Fibroblast of upper back skin (primary cell): ENCODE results near the gene TMEM258.

Source experiments
- DNase-seq: peaks from one replicate; pipeline ENCODE4 v3.0.0-alpha.2; 2013

Gene TMEM258

DNA sequence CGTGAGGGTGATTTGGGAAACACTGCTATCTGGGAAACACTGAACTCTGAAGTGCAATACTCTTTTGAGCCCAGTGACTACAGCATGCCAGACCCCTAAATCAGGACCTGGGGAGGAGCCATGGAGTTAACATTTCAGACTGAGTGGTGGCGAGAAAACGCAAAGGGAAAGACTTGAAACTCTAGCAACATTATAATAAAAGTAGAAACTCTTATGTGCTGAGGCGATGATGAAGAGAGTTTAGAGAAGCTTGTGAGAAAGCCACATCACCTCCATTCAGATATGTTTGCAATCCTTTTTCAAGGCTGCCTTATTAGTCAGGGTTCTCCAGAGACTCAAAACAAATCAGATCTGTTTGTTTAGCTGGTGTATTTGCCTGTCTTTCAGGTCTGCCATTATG lies 2.2 kb upstream of the TMEM258 start:
- DNase-seq = no peak

DNA sequence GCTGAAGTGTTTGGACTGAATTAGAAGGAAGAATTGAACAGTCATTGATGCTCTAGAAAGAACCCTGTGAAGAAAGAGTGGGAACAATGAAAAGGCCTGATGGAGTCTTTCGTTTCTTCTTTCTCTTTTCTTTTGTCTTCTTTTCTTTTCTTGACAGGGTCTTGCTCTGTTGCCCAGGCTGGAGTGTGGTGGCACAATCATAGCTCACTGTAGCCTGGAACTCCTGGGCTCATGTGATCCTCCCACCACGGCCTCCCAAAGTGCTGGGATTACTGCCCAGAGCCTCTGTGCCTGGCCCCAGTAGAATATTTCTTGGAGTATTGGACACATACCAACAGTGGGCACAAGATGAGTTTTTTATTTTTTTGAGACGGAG lies 1.4 kb upstream of the TMEM258 start:
- DNase-seq = no peak

GRCh38 chr11:61793083-61793828 lies 857 bp upstream of the TMEM258 start:
- DNase-seq = no peak

DNA sequence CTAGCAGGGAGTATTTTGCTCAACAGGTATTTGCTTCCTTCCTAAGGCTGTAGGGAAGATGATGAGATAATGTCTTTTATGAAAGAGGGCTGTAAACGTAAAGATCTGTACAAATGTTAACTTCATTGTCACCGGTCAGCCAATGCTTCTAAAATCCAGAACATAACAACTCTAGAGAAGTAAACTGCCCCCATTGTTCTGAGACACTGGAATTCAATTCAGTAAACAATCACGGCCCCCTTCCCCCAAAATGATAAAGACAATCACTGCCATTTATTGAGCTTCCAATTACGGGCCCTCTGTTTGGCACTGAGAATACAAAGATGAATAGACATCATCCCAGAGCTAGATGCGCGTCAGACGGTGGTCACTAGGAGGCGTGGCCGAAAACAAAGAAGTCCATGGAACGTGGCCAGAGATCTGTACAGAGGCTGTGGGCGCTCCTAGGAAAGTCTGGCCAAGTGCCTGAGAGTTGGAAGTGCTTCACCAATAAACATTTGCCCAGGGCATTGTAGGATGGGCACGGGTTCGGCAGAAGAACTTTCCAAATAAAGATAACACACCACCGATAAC lies 576 bp downstream of the TMEM258 start:
- DNase-seq = peak; percentile 85

- DNase-seq = peak; percentile 51
These were observed 4.4 kb downstream of the TMEM258 start for GRCh38 chr11:61787928-61788491.

GRCh38 chr11:61785837-61786402 lies 6.5 kb downstream of the TMEM258 start:
- no peak for DNase-seq

DNA sequence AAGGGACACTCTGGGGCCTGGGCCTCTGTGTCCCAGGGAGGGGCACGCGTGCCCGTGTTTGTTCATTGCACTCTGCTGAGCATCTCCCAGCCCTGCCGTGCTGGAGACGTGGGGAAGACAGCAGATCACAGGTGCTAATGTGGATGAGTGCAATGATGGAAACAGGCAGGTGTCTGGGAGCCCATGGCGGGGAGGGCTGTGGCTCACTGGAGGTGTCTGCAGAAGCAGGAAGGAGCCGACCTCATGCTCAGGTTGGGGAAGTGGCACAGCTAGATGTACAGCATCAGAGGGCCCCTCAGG lies 7.9 kb downstream of the TMEM258 start:
- DNase-seq = no peak

DNA sequence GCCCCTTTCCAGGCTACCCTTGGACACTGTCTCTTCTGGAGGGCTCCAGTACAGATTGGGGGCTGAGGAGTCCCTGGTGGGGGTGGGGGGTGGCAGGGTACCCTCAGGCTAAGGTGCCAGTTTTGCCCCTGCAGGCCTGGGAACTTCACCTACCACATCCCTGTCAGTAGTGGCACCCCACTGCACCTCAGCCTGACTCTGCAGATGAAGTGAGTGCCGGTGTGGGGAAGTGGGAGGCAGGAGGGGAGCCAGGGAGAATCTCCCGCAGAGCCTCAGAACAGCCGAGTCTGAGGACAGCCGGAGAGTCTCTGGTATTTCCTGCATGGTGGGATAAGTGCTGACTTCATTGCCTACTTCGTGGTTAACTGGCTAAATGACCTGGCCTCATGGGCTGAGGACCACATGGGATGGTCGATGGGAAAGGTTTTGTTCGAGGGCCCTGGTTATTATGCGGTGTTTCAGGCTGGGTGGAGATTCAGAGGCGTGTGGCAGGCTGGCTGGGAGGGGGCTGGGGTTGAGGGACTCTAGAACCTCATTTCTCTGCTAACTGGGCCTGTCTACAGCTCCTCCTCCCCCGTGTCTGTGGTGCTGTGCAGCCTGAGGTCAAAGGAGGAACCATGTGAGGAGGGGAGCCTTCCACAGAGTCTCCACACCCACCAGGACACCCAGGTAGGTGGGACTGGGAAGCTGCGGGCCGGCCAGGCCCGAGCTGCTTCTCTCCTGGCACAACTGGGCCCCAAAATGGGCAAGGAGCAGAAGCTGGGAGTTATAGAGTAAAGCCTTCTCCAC lies 8.5 kb downstream of the TMEM258 start:
- peak; percentile 63 for DNase-seq

DNA sequence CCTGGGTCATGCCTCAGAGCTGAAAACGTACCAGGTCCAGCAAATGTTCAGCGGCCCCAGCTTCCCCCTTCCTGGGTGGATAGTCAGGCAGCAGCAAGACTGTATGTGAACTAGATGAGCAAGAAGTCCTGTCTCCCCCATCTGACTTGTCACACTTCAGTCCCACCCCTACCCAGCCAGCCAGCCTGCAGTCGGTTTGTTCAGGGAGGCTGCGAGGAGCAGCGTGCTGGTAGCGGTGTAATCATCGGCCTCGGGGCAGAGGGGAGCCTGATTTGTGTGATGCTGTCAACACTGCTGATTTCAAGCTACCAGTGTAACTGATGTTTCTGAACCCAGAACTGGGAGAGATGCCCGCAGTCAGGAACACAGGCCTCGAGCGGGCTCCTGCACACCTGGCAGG lies 9.6 kb downstream of the TMEM258 start:
- no peak for DNase-seq

DNA sequence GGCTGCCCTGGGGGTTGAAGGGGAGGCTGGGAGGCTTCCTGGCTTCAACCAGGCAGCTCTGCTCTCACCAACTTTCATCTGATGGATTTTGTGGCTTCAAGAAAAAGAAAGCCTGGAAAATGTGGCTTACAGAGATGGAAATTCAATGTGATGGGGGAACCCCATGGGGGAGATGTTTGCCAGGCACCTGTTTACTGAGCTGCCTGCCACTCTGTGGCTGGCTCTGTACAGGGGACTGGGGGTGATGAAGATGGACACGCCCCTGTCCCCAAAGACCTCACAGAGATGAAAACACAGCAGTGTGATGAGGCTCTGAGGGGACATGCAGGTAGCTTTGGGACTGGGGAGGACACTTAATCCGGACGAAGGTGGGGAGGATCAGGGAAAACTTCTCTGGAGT lies 10.1 kb downstream of the TMEM258 start:
- no peak for DNase-seq

DNA sequence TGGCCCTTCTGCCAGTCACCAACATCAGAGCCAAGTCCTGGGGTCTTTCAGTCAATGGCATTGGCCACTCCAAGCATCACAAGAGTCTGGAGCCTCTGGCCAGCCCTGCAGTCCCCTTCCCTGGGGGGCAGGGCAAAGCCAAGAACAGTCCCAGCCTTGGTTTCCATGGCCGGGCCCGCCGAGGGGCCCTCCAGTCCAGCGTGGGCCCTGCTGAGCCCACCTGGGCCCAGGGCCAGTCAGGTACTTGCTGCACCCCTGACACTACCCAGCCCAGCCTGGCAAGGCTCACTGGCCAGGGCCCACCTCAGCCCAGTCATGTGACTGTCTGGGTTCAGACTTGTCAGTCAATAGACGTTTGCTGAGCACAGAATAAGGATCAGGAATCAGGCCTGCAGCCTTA lies 10.8 kb downstream of the TMEM258 start:
- no peak for DNase-seq

DNA sequence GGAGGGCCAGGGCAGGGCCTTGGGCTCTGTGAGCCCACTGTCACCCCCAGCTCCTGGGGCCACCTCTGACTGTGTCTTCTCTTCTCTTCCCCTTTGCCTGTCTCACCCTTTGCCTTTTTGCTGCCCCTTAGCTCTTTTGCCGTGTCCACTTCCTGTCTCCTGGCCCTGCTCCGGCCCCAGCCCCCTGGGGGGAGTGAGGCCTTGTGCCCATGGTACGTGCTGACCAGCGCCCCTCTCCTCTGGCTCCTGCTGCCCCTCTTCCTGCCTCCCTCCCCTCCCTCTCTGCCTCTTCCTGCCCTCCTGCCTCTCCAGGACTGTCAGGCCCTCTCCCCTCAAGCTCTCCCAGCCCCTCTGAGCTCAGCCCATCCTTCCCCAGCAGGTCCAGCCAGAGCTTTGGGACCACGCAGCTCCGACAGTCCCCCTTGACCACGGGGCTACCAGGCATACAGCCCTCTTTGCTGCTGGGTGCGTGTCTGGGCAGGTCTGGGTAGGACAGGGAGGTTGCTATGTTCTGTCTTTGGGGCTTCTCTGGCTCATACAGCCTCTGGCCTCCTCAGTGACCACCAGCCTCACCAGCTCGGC lies 11.7 kb downstream of the TMEM258 start:
- DNase-seq = no peak

DNA sequence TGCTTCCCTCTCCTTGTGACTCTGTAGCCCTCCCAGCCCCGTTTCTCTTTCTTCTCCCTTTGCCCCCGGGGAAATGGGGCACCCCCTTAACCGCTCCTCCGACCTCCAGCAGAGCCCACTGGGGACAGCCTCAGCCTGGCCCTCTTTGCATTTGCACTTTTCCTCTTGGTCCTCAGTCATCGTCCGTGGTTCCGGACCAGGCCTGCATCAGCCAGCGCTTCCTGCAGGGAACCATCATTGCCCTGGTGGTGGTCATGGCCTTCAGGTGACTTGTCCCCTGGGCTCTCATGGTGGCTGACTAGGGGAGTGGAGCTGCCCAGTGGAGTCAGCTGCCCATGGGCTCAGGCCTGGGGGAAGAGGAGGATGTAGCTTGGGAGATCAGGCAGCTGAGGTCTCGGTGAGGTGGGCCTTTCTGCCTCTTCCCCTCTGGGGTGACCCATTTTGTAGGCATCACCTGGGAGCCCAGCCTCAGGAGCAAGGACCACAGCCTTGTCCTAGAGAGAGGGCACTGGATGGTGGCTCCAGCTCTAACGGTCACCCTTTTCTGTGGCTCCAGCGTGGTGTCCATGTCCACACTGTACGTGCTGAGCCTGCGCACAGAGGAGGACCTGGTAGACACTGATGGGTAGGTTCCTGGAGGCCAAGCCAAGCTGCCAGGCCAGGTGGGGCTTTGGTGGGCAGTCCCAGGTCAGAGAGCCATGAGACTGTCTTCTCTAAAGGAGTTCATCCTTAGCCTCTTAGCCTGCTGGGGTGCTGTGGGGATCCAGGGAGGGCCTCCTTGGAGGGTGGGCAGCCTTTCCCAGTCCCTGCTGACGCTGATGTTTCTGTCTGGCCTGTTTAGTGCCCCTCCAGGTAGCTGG lies 12.5 kb downstream of the TMEM258 start:
- no peak for DNase-seq

DNA sequence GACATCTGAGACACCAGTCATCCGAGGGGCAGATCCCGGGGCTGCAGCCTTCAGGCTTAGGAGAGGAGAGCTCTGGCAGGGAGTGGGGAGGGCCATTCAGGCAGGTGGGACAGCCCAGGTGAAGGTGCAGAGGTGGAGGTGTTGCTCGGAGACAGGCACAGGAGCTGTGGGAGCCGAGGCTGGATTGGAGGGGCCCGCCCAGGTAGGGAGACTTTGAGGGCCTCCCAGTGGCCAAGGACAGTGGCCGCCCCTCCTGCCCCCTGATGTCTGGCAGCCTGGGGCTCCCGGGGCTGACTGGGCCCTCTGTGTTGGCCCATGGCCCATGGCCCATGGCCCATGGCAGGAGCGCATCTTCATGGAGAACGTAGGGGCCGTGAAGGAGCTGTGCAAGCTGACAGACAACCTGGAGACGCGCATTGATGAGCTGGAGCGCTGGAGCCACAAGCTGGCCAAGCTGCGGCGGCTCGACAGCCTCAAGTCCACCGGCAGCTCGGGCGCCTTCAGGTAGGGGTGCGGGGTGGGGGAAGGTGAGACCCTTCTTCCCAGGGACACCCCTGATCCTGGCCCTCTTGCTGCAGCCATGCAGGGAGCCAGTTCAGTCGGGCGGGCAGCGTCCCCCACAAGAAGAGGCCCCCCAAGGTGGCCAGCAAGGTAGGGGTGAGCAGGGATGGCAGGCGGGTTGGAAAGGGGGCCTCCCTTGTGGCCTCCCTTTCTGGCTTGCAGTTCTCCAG lies 13.3 kb downstream of the TMEM258 start:
- no peak for DNase-seq

DNA sequence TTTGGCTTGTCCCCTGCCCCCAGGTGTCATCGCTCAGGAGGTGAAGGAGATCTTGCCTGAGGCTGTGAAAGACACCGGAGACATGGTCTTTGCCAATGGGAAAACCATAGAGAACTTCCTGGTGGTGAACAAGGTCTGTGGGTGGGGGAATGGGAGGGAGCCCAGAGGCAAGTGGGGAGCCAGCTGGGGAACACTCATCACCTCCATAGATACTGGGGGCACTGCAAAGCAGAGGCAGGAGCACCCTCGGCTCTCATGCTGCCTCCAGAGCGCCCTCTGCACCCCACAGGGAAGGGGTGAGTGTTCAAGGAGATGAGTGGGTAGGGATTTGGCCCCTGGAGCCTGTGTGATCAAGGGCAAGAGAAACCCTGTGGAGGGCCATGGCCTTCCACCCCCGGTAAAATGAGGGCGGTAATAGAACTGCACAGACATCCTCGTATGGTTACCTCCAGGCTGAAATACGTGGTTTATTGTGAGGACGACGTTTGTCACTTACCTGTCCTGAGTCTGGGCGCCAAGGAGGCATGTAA lies 14.0 kb downstream of the TMEM258 start:
- no peak for DNase-seq

- DNase-seq = no peak
These were observed 14.9 kb downstream of the TMEM258 start for GRCh38 chr11:61777234-61778090.

- peak; percentile 59 for DNase-seq
These were observed 15.8 kb downstream of the TMEM258 start for GRCh38 chr11:61776561-61777075.

- DNase-seq = no peak
These were observed 16.5 kb downstream of the TMEM258 start for GRCh38 chr11:61775606-61776554.

- DNase-seq = no peak
These were observed 17.3 kb downstream of the TMEM258 start for GRCh38 chr11:61775106-61775505.
